Spleen (tissue), 11 donors: ENCODE results near the gene RCN1. TPM values are rescaled to one million over a fixed set of nuclear protein-coding genes. Genes with fewer than 3 reads are reported as not detected.

ENCODE experiments used
- DNase-seq: peaks from one replicate; pipeline ENCODE4 v3.0.0-alpha.2; 2020
- H3K27ac ChIP-seq, 8 donors: fragments of 200-600 bp; sonication (generic) in 7 of 8; 1 replicate in 4 of 8; 2 replicates in 4 of 8; pipeline versions ENCODE4 v1.5.0 to v1.8.0; 2016 to 2021; ENCODE audit warnings: inconsistent platforms in 4 of 8, mild to moderate bottlenecking in 4 of 8, moderate library complexity in 1 of 8
- H3K27me3 ChIP-seq, 7 donors: fragments of 200-600 bp; sonication (generic) in 6 of 7; replicated peaks in 1 of 7; 1 replicate in 4 of 7; 2 replicates in 3 of 7; pipeline versions ENCODE4 v1.5.0 to v1.8.0; 2016 to 2021; ENCODE audit warnings: inconsistent platforms in 3 of 7, mild to moderate bottlenecking in 1 of 7
- H3K36me3 ChIP-seq, 6 donors: fragments of 200-600 bp; sonication (generic) in 5 of 6; 1 replicate in 4 of 6; 2 replicates in 2 of 6; pipeline versions ENCODE4 v1.5.0 to v1.8.0; 2016 to 2021; ENCODE audit warnings: inconsistent platforms in 2 of 6
- H3K4me1 ChIP-seq, 6 donors: fragments of 200-600 bp; sonication (generic) in 5 of 6; 1 replicate in 3 of 6; 2 replicates in 3 of 6; pipeline versions ENCODE4 v1.5.0 to v1.8.0; 2016 to 2021; ENCODE audit warnings: inconsistent platforms in 3 of 6
- H3K4me3 ChIP-seq, 8 donors: fragments of 200-600 bp; sonication (generic) in 7 of 8; 1 replicate in 4 of 8; 2 replicates in 4 of 8; pipeline versions ENCODE4 v1.5.0 to v1.8.0; 2016 to 2021; ENCODE audit warnings: inconsistent platforms in 4 of 8, mild to moderate bottlenecking in 4 of 8, moderate library complexity in 2 of 8
- H3K9me3 ChIP-seq, 8 donors: fragments of 200-600 bp; sonication (generic) in 7 of 8; 1 replicate in 4 of 8; 2 replicates in 4 of 8; pipeline versions ENCODE4 v1.5.0 to v1.8.0; 2016 to 2021; ENCODE audit warnings: inconsistent platforms in 4 of 8
- POLR2A ChIP-seq, 3 donors: fragments of 450-650 bp; IDR thresholded peaks; one replicate each; pipeline ENCODE4 v1.5.1; 2017; ENCODE audit warnings: antibody characterized with exemption in 3 of 3, mild to moderate bottlenecking in 1 of 3
- POLR2AphosphoS5 ChIP-seq, 3 donors: sonication (generic); formaldehyde crosslinking; IDR thresholded peaks; one replicate each; pipeline ENCODE4 v1.5.1; 2017; ENCODE audit warnings: antibody characterized with exemption in 3 of 3
- WGBS, 5 donors: extraction: QIAGEN DNeasy Blood & Tissue Kit in 3 of 5; methylation state at CpG; one replicate each; pipeline versions ENCODE4 v1.1.5 to v1.1.7; 2013 to 2018; 5-methylcytosine and 5-hydroxymethylcytosine counted together
- intact Hi-C: fragments of 100-400 bp; cut with DNase I; formaldehyde crosslinking; loops from one replicate; pipeline ENCODE4 v1.15.0; 2023; ENCODE audit warnings: low total_unique reads
- polyA plus RNA-seq, 3 donors: library from polyadenylated mRNA; stranded (reverse); fragments of 200-250 nt; gene quantifications; one replicate each; pipeline ENCODE4 v1.2.1, GENCODE V29; 2013
- total RNA-seq, 7 donors: library from RNA; depleted of rRNA in 3 of 7; stranded (reverse); fragments of >200 nt in 3 of 7; fragmentation: NEBNext Ultra II Directional in 4 of 7; extraction: Animal tissue kit (Norgen Biotek cat#: 25700) in 4 of 7; gene quantifications; one replicate each; pipeline versions ENCODE4 v1.1.0 to v1.2.1, GENCODE V29; 2016 to 2021
- TF ChIP-seq, protein P1 (sequence below), 11 experiments: fragments of 200-600 bp in 7 of 11; fragments of 450-650 bp in 4 of 11; sonication (generic) in 4 of 11; IDR thresholded peaks in 8 of 11; conservative IDR thresholded peaks in 3 of 11; 1 replicate in 7 of 11; 2 replicates in 4 of 11; pipeline versions ENCODE4 v1.4.0 to v1.8.0; 2016 to 2021; ENCODE audit warnings: antibody characterized with exemption in 11 of 11, inconsistent platforms in 4 of 11, mild to moderate bottlenecking in 1 of 11
- donor health status: healthy with polysubstance abuse.
- donor health status: DM: no; HTN: no; CAD: no; lungs with moderate emphysema.
- donor health status: DM: no; HTN: no; CAD: no.
- donor health status: Bipolar disorder and iron deficiency.
- donor health status: healthy.
- donor health status: DM: no; HTN: no; CAD: no.
- donor health status: DM: yes; HTN: yes; CAD: no.

RCN1 gene
- total and polyA plus RNA-seq, 10 donors: 23.3 to 53.8 (median 38.2) TPM

DNA sequence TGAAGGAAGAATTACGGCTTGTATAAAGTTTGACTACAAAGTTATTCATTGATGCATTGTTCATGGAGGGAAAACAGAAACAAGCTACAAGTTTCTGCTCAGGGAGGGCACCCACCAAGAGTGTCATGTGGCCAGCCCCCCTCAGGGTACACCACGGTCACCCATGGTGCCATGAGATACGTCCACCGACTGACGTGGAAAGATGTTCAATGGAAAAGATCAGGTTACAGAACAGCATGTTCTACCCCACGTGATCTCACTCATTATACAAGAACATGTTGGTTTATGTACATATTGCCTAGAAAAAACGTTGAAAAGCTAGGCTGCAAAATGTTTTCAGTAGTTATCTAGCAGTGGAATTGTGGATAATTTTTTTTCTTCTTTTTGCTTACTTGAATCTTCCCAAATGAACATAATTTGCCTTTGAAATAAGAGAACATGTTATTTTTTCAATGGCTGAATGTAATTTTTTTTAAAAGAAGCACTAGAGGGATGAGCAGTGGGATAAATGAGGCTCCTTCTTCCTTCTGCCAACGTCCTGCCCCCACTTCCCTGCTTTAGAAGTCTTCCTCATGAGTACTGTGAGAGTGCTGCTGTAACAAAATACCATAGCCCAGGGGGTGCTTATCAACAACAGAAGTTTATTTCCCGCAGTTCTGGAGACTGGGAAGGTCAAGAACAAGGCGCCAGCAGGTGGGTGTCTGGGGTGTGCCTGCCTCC lies 22.5 kb downstream of the RCN1 start:
- Histone ChIP-seq H3K27ac (no peak overlapping the region), H3K4me3 (no peak overlapping the region), H3K4me1 (no peaks in the 10 kb centered on the region), H3K27me3 (peaks cover 0 to 4% (median 0%) of the 10 kb centered on the region in 7 donors), H3K36me3 (no peaks in the 10 kb centered on the region), H3K9me3 (no peaks in the 10 kb centered on the region)
- WGBS, 5 donors: 62 to 70% (median 65%) methylated on average over 10 of the region's 10 CpGs
- no peak for TF ChIP-seq POLR2A (IDR thresholded peaks at IDR 0.05)
- TF ChIP-seq, protein P1, sequence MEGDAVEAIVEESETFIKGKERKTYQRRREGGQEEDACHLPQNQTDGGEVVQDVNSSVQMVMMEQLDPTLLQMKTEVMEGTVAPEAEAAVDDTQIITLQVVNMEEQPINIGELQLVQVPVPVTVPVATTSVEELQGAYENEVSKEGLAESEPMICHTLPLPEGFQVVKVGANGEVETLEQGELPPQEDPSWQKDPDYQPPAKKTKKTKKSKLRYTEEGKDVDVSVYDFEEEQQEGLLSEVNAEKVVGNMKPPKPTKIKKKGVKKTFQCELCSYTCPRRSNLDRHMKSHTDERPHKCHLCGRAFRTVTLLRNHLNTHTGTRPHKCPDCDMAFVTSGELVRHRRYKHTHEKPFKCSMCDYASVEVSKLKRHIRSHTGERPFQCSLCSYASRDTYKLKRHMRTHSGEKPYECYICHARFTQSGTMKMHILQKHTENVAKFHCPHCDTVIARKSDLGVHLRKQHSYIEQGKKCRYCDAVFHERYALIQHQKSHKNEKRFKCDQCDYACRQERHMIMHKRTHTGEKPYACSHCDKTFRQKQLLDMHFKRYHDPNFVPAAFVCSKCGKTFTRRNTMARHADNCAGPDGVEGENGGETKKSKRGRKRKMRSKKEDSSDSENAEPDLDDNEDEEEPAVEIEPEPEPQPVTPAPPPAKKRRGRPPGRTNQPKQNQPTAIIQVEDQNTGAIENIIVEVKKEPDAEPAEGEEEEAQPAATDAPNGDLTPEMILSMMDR (IDR thresholded peaks at IDR 0.05 in 8 of 11, conservative IDR thresholded peaks at IDR 0.05 in 3 of 11): no peak
- no peak for TF ChIP-seq POLR2AphosphoS5 (IDR thresholded peaks at IDR 0.05)
- intact Hi-C loops: no loop called here
- no peak for DNase-seq

DNA sequence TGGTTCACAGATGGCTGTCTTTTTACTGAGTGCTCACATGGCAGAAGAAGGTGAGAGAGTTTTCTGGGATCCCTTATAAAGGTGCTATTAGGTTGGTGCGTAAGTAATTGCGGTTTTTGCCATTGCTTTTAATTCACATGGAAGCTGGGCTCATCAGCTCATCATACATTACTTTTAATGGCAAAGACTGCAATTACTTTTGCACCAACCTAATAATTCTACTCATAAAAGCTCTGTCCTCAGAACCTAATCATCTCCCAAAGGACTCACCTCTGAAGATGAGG lies 23.0 kb downstream of the RCN1 start:
- Histone ChIP-seq H3K4me3 (no peak overlapping the region), H3K9me3 (no peaks in the 10 kb centered on the region), H3K27ac (no peak overlapping the region), H3K36me3 (no peaks in the 10 kb centered on the region), H3K27me3 (peaks cover 0 to 5% (median 0%) of the 10 kb centered on the region in 7 donors), H3K4me1 (no peaks in the 10 kb centered on the region)
- no peak for DNase-seq
- intact Hi-C loops: no loop called here
- no peak for TF ChIP-seq POLR2AphosphoS5 (IDR thresholded peaks at IDR 0.05)
- no peak for TF ChIP-seq POLR2A (IDR thresholded peaks at IDR 0.05)
- TF ChIP-seq, protein P1 (IDR thresholded peaks at IDR 0.05 in 8 of 11, conservative IDR thresholded peaks at IDR 0.05 in 3 of 11): no peak
- 87 to 98% (median 97%) methylated on average over 2 of the region's 2 CpGs for WGBS, 5 donors

DNA sequence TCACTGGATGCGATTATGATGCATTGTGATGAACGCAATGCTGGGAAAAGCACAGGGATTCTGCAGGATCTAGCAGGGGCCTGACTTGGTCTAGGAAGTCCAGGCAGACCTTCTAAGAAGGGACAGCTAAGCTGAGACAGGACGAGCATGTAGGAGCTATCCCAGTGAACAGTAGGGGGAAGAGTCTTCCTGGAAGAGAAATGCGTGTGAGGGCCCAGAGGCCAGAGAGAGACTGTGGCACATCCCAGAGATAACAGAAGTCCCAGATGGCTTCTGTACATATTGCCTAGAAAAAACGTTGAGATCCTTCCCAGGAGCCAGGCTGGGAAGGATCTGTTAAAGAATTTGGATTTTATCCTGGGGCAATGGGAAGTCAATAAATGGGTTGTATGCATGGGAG lies 24.6 kb downstream of the RCN1 start:
- TF ChIP-seq POLR2A (IDR thresholded peaks at IDR 0.05) (no peak), POLR2AphosphoS5 (IDR thresholded peaks at IDR 0.05) (no peak)
- TF ChIP-seq, protein P1 (IDR thresholded peaks at IDR 0.05 in 8 of 11, conservative IDR thresholded peaks at IDR 0.05 in 3 of 11): no peak
- no peak for DNase-seq
- WGBS, 5 donors: 68 to 76% (median 74%) methylated on average over 5 of the region's 5 CpGs

DNA sequence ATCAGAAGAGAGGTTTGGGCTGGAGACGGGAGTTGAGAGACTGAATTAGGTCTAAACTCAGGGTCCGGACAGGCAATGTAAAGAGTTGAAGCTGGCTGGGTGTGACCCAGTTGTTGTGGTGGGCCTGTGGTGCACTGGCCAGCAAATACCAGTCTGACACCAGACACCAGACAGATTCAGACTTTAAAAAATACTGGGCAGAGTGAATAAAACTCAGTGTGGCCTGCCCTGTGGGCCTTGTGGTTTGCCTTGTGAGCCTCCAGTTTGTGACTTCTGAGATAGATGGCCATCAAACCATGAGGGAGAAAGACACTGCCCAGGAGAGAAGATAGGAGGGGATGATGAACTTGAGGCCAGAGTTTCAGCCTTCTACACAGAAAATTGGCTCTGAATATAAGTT lies 25.8 kb downstream of the RCN1 start:
- Histone ChIP-seq H3K27ac (no peak overlapping the region), H3K36me3 (no peaks in the 10 kb centered on the region), H3K4me1 (no peaks in the 10 kb centered on the region), H3K27me3 (peaks cover 0 to 5% (median 0%) of the 10 kb centered on the region in 7 donors), H3K4me3 (no peak overlapping the region), H3K9me3 (no peaks in the 10 kb centered on the region)
- DNase-seq: no peak
- WGBS, 5 donors: 89 to 95% (median 94%) methylated on average over 2 of the region's 2 CpGs
- intact Hi-C loops: no loop called here
- no peak for TF ChIP-seq POLR2A (IDR thresholded peaks at IDR 0.05)
- TF ChIP-seq, protein P1 (IDR thresholded peaks at IDR 0.05 in 8 of 11, conservative IDR thresholded peaks at IDR 0.05 in 3 of 11): no peak
- no peak for TF ChIP-seq POLR2AphosphoS5 (IDR thresholded peaks at IDR 0.05)

More for the DNA sequence above, 24.6 kb downstream of the RCN1 start:
- no peaks in the 10 kb centered on the region for H3K36me3 ChIP-seq
- H3K27ac ChIP-seq: no peak overlapping the region
- H3K4me1 ChIP-seq: no peaks in the 10 kb centered on the region
- H3K27me3 ChIP-seq: peaks cover 0 to 5% (median 0%) of the 10 kb centered on the region in 7 donors
- intact Hi-C loops: no loop called here
- no peak overlapping the region for H3K4me3 ChIP-seq
- no peaks in the 10 kb centered on the region for H3K9me3 ChIP-seq
